HG03280 (cell line): ENCODE data around the gene SIRPB2.
"Not testable (repeated sequence)": the region's sequence is repeated elsewhere in the genome, so short reads cannot be mapped to it uniquely, and the experiment has no call there.

Experiments used
- ATAC-seq: cut with Tn5 transposase; IDR thresholded peaks from one replicate; pipeline ENCODE4 v1.9.1; 2021; ENCODE audit warnings: mild to moderate bottlenecking, moderate library complexity; ENCODE audit not compliant: unreplicated experiment

SIRPB2 gene

DNA sequence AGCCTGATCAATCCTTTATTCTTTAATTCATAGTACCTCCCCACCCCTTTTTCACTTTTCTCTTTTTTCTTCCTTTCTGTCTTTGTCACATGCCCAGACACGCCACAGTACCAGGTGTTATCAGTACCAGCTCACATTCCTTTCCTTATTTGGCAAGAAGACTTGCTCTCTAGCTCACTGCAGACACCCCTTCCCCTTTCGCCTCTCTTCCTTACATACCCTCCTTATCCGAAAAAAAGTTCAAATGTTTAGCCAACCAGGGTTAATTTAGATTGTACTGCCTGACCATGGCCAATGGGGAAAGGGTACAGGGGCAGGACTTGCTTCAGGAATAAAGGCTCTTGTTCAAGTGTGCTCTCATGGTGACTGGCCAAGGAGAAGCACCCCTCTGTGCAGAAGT, 9.3 kb upstream of the SIRPB2 start:
- ATAC-seq: no peak

DNA sequence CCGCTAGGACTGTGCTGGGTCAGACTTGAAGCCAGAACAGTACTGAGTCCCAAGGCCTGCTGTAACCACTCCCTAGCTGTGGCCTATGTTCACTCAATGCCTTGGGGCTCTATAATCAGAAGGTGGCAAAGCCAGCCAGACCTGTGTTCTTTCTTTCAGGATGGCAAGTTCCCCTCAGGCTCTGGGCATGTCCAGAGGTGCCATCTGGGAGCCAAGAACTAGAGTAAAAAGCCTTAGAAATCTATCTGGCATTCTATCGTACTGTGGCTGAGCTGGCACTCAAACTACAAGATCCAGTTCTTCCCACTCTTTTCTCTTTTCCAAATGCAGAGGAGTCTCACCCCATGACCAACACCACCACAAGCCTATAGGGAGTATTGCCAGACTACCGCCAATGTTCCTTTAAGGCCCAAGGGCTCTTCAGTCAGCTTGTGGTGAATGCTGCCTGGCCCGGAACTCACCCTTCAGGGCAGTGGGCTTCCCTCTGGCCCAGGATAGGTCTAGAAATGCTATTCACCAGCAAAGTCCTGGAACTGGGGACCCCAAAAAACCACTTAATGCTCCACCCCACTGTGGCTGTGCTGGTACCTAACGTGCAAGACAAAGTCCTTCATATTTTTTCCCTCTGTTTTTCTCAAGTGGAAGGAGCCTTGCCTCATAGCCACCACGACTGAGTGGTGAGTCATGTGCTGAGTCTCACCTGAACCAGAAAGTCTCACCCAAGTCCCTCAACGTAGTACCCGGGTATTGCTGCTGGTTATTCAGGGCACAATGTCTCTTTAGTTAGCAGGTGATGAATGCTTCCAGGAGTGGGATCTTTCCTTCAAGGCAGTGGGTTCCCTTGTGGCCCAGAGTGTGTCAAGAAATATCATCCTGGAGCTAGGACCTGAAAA, 8.6 kb upstream of the SIRPB2 start:
- no peak for ATAC-seq

DNA sequence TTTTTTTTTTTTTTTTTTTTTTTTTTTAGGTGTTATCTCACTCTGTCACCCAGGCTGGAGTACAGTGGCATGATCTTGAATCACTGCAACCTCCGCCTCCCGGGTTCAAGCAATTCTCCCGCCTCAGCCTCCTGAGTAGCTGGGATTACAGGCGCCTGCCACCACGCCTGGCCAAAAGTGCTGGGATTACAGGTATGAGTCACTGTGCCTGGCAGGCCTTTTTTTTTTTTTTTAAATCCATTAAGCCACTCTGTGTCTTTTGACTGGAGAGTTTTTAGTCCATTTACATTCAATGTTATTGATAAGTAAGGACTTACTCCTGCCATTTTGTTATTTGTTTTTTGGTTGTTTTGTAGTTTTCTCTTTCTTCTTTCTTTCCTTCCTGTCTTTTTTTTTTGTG, 6.2 kb upstream of the SIRPB2 start:
- ATAC-seq: not testable (repeated sequence)

DNA sequence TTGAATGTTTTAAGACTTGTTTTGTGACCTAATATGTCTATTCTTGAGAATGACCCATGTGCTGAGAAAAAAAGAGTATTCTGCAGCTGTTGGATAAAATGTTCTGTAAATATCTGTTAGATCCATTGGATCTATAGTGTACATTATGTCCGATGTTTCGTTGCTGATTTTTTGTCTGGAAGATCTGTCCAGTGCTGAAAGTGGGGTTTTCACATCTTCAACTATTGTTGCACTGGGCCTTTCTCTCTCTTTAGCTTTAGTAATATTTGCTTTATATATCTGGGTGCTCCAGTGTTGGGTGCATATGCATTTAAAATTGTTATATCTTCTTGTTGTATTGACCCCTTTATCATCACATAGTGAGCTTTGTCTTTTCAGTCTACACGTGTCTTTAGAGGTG, 5.7 kb upstream of the SIRPB2 start:
- no peak for ATAC-seq

DNA sequence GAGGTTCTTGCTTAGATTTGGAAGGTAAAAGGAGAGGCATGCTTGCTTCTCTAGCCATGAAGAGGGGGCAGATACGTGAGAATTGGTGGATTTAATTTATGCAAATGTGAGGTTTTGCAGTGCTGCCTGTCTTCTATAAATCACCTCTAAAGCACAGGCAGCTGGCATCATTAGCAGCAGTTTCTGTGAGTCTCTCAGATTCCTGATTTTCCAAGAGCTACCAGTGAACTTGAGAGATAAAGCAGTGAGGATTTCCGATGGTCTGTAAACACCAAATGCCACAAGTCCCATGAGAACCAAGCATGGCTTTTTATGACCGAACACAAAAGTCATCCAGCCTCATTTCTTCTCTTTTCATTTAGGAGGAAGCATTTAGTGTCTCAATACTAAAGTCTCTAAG, 3.2 kb upstream of the SIRPB2 start:
- ATAC-seq: no peak

DNA sequence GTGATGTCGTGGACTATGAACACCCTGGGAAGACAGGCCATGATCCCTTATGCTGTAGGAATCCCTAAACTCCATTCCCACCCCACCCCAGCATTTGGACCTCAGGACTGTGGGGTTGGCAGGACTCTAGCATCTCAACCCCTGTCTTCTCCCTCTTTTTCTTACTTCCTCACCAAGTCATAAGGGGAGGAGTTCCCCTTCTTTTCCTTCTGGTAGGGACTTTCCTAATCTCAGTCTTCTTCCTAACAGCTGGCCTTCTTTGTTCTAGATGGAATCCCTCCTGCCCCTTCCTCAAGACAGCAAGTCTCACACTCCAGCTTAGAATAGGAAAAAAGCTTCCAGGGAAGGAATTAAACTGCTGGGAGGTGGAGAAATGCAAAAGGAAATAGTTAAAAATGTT, 2.3 kb upstream of the SIRPB2 start:
- ATAC-seq: no peak

DNA sequence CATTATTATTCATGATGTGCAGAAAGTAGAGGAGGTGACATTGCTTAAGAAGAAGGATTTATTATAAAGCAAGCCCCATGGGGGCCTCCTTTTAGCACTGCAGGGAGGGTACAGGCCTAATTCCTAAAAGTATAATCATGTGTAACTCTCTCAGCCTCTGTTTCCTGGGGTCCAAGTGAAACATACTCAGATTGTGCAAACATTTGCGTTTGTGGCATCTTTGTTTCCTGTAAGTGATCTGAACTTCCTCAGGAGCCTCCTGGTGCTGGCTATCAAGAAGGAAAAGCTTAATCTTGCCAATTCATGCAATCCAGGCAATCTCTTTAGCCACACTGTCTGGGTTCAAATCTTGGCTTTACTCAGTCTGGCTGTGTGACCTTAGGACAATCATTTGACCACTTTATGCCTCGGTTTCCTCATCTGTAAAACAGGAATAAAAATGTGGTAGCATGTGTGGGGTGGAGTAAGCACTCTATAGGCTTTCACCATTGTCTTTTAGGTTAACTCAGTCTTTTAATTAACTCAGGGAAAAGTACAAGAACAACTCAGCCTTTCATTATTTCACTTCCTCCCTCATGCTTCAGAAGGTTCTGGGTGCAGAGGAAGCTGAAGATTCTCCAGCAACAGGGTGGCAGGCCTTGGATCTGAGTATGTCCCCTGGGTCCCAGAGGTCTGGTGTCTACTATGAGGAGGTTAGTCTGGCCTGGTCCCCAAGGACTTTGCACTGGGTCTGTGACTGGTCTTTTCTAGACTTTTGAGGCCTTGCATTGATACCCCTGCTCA, 831 bp upstream of the SIRPB2 start:
- no peak for ATAC-seq

DNA sequence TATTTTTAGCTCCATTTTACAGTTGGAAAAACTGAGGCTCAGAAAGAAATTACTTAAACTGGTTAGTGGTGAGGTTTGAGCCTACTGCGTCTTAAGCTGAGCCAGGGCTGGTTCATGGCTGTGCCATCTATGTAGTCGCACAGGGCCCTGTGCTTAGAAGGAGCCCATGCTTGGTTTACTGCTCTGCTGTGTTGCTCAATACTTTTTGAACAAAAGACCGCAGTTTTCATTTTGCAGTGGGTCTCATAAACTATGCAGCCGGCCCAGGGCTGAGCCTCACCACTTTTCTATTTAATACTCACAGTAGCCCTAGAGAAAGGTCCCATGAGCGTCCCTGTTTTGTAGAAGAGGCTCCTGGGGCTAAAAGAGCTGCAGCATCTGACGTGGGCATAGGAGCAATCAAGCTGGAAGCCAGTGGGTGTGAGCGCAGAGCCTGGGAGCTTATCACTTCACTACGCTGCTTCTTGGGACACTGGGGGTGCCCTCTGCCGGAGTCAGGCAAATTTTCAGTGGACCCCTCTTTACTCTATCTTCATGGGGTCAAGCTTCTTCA, 501 bp downstream of the SIRPB2 start:
- no peak for ATAC-seq

DNA sequence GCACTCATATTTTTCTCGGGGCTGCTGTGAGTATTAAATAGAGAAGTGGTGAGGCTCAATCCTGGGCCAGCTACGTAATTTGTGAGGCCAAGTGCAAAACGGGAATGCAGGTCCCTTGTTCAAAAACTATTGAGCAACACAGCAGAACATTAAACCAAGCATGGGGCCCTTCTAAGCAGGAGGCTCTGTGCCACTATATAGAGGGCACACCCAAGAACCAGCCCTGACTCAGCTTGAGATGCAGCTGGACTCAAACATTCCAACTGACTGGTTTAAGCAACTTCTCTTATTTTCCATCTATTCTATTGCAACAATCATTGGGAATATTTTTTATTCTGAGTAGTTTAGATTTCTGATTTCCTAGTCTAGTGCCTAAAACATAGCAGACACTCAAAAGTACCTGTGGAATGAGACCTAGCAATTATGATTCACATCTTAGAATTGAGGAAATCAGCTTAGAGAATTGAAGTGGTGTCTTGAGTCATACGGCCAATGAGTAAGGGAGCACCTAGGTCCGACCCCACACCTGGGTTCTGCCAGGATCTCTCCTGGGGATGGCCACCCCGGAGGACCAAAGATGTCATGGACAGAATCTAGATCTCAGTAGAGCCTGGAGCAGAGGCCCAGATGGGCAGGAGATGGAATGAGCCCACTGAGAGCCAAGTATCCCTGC, 1.3 kb downstream of the SIRPB2 start:
- ATAC-seq: no peak

DNA sequence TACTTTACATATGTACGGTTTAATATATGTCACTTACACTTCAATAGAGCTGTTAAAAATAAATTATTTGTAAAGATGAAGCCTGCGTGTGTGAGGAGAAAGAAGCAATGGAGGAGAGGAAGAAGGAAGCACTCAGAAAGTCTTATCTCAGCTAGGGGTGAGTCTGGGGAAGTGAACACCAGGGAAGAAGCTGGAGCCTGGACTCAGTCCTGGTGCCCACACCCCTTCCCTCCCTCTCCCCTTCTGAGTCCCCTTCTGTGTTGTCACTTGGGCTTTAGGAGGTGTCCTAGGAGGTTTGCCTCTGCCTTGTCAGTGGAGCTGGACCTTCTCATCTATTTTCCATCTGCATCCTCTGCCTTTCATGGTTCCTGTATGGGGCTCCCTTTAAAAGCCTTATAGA, 1.9 kb downstream of the SIRPB2 start:
- ATAC-seq: no peak

DNA sequence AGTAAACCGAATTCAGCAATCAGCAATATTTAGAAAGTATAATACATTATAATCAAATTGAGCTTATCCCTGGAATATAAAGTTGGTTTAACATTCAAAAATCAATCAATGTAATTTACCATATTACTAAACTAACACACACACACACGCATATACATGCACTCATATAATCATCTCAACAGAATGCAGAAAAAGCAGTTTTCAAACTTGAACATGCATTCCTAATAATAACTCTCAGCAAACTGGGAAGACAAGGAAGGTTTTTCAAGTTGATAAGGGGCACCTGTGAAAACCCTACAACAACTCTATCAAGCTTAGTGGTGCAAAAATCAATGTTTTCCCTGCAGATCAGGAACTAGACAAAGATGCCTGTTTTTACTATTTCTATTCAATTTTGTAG, 4.7 kb downstream of the SIRPB2 start:
- ATAC-seq: no peak

DNA sequence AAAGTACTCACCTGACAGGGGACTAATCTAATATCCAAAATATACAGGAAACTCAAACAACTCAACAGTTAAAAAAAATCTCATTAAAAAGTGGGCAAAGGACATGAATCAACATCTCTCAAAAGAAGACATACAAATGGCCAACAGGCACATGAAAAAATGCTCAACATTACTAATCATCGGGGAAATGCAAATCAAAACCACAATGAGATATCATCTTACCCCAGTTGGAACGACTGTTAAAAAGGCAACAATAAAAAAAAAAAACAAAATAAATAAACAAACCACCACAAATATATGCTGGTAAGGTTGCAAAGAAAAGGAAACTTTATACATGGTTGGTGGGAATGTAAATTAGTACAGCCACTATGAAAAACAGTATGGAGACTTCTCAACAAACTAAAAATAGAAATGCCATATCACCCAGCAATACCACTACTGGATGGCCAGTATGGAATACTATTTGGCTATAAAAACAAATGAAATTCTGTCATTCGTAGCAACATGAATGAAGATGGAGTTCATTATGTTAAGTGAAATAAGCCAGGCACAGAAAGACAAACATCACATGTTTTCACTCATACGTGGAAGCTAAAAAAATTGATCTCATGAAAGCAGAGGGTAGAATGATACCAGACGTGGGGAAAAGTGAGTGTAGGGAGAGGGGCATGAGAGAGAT, 6.6 kb downstream of the SIRPB2 start:
- no peak for ATAC-seq

DNA sequence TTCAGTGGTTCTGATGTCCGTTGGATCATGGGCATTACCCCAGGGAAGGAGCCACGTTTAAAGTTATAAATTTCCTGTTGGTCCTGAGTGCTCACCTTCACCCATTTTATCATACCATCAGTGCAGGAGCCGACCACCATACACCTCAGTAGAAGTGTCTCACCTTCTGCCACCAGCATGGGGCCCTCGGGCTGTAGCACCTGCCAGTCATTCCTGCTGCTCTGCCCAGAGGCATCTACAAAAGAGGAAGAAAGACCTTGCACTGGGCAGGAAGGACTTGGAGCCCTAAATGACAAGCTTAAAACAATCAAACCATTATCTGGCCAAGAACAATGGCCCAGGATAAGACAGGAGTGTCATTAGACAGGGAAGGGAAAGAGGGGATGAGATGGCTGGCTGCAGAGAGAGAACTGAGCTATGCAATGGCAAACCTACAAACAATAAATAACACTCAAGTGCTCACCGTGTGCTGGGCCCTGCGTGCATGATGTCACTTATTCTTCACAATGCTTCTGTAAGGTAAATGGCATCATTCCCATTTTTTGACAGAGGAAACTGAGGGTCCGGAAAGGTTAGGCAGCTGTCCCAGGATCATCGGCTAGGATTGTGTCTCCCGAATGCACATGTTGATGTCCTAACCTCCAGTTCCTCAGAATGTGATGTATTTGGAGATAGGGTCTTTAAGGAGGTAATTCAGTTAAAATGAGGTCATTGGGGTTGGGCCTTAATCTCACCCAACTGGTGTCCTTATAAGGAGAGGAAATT, 11.2 kb downstream of the SIRPB2 start:
- ATAC-seq: no peak

DNA sequence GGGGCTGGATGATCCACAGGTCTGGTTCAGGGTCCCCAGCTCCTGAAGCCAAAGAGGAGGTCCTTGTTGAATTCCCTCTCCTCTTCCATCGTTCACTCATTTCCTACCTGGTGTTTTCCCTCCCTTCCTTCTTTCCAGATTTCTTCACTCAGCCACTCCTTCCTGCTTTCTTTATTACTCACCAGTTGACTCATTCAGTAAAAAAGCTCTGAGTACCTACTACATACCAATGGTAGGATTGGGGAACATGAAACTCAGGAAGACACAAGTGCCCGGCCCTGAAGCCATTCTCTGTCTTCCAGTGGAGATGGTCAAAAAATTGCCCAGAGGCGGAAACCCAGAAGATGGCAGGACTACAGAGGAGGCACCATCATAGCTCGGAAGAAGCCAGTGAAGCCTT, 12.7 kb downstream of the SIRPB2 start:
- ATAC-seq: no peak

DNA sequence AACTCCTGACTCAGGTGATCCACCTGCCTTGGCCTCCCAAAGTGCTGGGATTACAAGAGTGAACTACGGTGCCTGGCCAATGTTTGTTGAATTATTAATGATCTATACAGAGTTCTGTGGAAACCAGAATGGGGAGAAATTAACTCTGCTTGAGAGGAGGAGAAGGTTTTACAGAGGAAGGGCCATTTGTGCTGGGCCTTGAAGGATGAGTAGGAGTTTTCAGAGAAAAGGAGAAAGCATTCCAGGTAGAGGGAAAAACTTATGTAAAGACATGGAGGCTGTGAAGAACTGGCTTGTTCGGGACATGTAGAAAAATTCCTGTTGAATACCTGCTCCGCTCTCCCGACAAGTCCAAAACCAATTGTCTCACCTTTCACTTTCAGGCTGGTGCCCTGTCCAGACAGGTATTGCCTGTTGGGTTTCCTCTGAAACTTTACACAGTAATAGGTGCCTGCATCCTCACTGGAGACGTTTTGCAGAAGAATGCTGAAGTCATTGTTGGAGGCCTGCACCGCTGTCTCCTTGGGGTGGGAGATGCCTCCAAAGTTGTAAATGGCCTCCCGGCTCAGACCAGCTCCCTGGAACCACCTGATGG, 13.2 kb downstream of the SIRPB2 start:
- ATAC-seq: no peak

DNA sequence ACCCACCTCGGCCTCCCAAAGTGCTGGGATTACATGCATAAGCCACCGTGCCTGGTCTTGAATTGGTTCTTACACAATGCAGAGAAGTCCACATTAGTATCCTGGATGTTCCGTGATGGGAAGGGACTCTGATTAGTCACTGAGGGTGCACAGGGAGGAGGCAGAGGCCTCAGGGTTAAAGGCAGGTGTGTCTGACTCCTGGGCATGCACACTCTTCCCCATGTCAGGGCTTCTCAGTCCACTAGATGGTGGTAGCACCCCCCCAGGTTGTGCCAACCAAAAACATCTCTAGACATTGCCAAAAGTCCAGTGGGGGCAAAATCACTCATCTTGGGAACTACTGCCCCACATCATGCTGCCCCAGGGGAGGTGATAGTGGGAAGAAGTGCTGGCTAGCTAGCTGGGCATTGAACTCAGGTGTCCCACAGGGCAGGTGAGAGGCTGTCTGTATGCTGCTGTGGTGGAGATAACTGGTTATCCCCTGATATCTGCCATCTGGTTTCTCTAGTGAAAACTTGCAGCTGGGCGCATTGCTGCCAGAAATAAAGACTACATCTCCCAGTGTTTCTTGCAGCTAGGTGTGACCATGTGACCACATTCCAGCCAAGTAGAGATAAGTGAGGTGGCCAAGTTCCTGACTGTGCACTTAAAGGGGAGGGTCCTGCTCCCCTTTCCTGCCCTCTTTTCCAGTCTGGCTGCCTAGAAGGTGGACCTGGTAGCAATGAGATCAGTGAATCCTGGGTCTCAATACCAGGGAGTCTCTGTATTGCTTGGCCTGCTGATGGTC, 16.2 kb downstream of the SIRPB2 start:
- no peak for ATAC-seq

DNA sequence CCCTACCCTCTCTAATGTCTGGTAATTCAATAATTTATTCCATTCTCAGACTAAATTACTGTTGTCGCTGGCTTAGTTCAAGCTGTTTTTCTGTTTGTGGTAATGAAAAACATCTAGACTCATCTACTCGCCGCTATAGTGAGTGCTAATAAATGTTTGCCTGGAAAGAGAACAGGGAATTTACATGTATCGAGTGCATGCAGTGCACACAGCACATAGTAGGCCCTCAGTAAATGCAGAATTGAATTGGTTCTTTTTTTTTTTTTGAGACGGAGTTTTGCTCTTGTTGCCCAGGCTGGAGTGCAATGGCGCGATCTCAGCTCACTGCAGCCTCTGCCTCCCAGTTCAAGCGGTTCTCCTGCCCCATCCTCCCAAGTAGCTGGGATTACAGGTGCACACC, 16.9 kb downstream of the SIRPB2 start:
- no peak for ATAC-seq

DNA sequence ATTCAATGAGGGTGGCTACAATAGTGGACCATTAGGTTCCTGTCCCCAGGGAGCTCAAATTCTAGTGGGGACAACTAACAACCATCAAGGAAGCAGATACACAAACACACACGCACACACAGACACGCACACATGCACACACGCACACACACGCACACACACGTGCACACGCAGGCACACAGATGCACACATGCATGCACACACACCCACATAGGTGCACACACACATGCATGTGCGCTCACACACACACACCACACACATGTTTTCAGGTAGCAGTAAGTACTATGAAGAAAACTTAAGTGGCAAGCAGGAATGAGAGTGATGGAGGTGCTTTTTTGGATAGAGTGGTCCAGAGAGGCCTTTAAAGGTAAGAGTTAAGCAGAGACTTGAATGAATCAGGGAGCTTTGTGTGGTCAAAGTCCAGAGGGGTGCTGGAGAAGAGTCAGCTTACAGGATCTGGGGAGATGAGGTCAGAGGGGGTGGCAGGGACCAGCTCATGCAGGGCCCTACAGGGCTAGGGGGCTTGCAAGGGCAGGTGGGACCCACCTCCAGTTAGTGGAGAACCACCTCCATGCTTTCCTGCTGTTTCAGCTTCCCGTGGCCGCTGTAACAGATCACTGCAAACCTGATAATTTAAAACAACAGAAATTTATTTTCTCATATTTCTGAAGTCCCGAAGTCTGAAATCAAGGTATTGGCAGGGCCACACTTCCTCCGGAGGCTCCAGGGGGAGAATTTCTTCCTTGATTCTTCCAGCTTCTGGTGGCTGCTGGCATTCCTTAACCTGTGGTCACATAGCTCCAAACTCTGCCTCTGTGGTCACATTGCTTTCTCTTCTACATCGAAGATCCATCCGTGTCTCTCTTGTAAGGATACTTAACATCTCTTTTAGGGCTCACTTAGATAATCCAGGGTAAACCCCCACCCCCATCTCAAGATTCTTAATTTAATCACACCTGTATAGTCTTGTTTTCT, 17.7 kb downstream of the SIRPB2 start:
- ATAC-seq: no peak
